GM12874 (cell line): ENCODE results near the gene USP3.

Experiments
- TF ChIP-seq, protein P1 (sequence below): IDR thresholded peaks from 2 replicates; pipeline ENCODE4 v1.5.1; 2011; ENCODE audit warnings: low read depth, mild to moderate bottlenecking, control low read depth, low read length, moderate library complexity; ENCODE audit not compliant: insufficient read depth

The USP3 gene

DNA sequence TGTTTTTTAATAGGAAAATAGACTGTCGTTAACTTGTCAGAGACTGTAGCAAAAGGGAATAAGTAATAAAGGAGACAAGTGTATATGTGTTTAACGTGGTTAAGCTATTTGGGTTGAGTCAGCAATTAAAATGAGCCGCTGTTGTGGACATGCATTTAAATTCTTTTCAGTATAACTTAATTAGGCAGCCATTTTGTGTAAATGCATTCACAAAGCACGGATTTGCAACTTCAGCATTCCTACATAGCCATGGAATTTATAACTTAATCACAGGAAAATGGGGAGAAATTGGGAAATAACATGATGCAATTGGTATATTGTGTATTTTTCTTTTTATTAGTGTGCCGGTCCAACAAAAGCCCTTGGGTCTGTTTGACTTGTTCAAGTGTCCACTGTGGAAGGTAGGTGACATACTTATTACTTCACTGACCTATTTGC is 27.9 kb downstream of the USP3 start:
- TF ChIP-seq, protein P1, sequence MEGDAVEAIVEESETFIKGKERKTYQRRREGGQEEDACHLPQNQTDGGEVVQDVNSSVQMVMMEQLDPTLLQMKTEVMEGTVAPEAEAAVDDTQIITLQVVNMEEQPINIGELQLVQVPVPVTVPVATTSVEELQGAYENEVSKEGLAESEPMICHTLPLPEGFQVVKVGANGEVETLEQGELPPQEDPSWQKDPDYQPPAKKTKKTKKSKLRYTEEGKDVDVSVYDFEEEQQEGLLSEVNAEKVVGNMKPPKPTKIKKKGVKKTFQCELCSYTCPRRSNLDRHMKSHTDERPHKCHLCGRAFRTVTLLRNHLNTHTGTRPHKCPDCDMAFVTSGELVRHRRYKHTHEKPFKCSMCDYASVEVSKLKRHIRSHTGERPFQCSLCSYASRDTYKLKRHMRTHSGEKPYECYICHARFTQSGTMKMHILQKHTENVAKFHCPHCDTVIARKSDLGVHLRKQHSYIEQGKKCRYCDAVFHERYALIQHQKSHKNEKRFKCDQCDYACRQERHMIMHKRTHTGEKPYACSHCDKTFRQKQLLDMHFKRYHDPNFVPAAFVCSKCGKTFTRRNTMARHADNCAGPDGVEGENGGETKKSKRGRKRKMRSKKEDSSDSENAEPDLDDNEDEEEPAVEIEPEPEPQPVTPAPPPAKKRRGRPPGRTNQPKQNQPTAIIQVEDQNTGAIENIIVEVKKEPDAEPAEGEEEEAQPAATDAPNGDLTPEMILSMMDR, result no peak

DNA sequence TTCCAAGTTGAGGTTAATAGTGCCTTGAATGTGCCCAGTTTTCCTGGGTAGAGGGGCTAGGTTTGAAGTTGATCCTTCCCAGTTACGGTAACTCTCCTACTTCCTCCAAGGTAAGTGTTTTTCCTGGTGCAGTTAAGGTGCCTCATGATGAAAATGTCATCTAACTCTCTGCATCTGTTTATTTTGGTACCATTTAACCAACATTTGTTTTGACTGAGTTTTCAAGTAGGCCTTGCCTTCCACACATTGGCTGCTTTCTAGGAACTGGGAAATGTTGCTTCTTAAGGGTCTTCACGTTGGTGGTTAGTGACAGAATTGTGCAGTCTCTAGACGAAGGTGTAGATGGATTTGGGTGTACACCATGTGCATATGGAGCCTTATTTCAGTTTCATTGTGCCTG is 31.3 kb downstream of the USP3 start:
- TF ChIP-seq, protein P1, result no peak

DNA sequence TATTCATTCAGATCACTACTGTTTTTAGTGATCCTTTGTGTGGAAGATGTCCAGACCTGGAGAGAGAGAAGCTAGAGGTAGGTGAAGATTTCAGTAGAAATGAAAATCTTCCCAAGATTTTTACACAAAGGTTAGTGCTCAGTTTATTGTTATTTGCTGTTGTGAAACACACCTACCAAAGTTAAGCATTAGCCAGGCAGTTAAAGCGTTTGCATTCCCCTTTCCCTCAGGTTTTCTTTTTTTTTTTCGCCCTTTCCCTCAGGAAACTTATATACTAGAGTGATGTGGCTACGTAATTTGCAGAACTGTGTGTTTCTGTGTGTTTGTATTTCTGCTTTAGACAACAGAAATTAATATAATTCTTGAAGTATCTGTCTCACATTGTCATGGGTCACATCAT is 34.5 kb downstream of the USP3 start:
- TF ChIP-seq, protein P1, result no peak

DNA sequence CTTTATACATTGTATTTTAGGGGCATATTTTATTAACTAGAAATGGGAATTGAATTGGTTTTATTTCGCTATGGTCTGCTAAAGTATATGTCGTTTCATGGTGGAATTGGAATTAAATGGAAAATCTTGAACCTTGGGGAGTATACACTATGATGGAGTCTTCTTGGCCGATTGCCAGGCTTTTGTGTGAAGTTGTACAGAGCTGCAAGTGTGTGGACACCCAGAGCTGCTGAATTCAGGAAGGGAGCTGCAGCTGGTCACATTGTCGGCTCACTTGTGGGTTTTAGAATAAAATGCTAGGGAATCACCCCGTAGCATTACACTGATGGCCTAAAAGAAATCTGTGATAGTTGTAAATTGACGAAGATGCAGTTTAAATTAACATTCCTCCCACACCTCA is 35.1 kb downstream of the USP3 start:
- TF ChIP-seq, protein P1, result no peak

DNA sequence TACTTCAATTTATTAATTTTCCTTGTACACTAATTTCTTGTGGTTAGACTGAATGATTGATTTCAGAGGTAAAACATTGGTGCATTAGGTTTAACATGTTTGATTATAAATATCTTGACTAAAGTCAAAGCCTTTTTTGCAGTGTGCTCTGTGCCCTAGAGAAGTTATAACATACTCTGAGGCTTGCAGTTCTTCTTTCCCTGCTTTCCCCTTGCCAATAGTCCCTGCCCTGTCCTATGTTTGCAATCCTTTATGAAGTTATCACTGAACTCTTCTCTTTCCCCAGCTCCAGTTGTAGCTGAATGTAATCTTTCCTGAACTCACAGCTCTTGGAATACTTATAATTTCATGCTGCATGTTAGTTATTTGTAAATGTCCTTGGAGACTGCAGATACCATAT is 35.6 kb downstream of the USP3 start:
- TF ChIP-seq, protein P1, result no peak

DNA sequence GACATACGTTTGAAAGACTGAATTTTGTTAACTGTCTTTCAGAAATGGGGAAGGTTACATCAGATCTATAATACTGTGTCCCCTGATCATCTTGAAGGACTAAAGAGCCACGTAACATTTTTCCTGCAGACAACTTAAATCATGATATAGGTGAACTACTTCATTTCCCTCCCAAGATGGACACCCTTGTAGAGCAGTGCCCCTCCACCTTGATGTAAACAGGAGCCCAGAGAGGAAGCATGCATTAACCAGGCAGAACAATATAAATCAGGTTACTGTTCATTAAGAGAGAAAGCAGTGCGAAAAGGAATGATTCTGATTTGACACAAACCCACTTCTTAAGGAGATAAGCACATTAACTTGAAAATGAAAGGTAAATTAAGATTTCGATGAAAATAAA is 36.1 kb downstream of the USP3 start:
- TF ChIP-seq, protein P1, result no peak

DNA sequence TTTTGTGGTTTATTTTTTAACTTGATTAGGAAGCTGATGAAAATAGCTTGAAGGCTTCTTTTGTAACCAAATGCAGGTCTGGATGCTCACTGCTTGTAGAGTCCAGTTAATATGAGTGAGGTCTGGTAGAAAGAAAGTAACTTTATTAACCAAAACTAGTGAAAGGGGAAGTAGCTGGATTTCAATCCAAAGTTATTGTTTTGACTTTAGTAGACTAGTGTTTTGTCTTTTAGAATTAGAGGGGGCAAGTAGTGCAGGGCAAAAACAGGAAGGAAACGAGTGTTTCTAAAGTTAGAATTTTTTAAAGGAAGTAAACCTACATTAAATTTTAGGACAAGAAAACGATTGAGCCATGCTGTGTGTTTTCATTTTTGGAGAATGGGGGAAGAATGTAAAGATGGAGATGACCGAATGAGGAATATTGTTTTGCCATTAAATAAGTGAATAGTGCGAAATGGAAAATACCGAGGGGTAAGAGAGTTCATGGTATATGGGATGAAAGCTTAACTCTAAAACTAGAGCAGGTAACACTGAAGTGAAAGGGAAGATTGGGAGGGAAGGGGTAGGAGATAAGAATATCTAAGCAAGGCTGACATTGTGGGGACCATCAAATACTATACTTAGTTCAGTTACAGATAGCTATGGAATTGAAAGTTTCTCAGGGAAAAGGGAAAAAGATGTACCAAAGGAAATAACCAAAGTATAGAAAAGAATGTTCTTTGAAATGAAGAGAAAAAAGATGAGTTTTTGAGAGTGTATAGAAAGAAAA is 40.0 kb downstream of the USP3 start:
- TF ChIP-seq, protein P1, result no peak
